K562 (cell line): ENCODE data around the gene ATPAF2. TPM values are rescaled to one million over a fixed set of nuclear protein-coding genes. Genes with fewer than 3 reads are reported as not detected.

ENCODE experiments used
- ATF7 ChIP-seq: fragments of 450-650 bp; IDR thresholded peaks from 2 replicates; pipeline ENCODE4 v1.7.1; 2014; ENCODE audit warnings: mild to moderate bottlenecking, moderate library complexity
- C11orf30 ChIP-seq: fragments of 450-650 bp; IDR thresholded peaks from 2 replicates; pipeline ENCODE4 v1.6.1; 2016; ENCODE audit warnings: low read depth, mild to moderate bottlenecking
- ELF2 ChIP-seq: fragments of 250-450 bp; sonication (Bioruptor Pico); IDR thresholded peaks from 2 replicates; pipeline ENCODE4 v1.5.0; 2021; ENCODE audit warnings: mild to moderate bottlenecking
- FOXP1 ChIP-seq: sonication (generic); formaldehyde crosslinking; IDR thresholded peaks from 2 replicates; pipeline ENCODE4 v1.8.0; 2022; ENCODE audit warnings: mild to moderate bottlenecking, missing genetic modification reagents
- HNRNPL ChIP-seq: fragments of 200-400 bp; formaldehyde crosslinking; IDR thresholded peaks from 2 replicates; pipeline ENCODE4 v1.6.1; 2017; ENCODE audit warnings: low read depth, mild to moderate bottlenecking, low read length
- KHSRP ChIP-seq: fragments of 450-650 bp; IDR thresholded peaks from 2 replicates; pipeline ENCODE4 v1.6.1; 2017
- NCOA6 ChIP-seq: fragments of 450-650 bp; IDR thresholded peaks from 2 replicates; pipeline ENCODE4 v1.6.1; 2017; ENCODE audit warnings: mild to moderate bottlenecking
- NR3C1 ChIP-seq: sonication (generic); formaldehyde crosslinking; IDR thresholded peaks from 2 replicates; pipeline ENCODE4 v1.8.1; 2022; ENCODE audit warnings: missing genetic modification reagents
- OTX1 ChIP-seq: fragments of 450-650 bp; formaldehyde crosslinking; IDR thresholded peaks from 2 replicates; pipeline ENCODE4 v1.4.0; 2022; ENCODE audit warnings: mild to moderate bottlenecking
- PHF20 ChIP-seq: fragments of 450-650 bp; IDR thresholded peaks from 2 replicates; pipeline ENCODE4 v1.6.1; 2018; ENCODE audit not compliant: partially characterized antibody
- RBM25 ChIP-seq: fragments of 200-400 bp; formaldehyde crosslinking; IDR thresholded peaks from 2 replicates; pipeline ENCODE4 v1.6.1; 2018; ENCODE audit warnings: low read length, low read depth, moderate library complexity; ENCODE audit not compliant: severe bottlenecking
- RFX1 ChIP-seq: fragments of 450-650 bp; IDR thresholded peaks from 2 replicates; pipeline ENCODE4 v1.6.1; 2016; ENCODE audit warnings: mild to moderate bottlenecking, moderate library complexity
- SRF ChIP-seq, 2 experiments: fragments of 250-450, 450-650 bp in 1 of 2; sonication (Bioruptor Pico) in 1 of 2; sonication (generic) in 1 of 2; formaldehyde crosslinking; IDR thresholded peaks; 2 replicates each; pipeline versions ENCODE4 v1.5.0 to v1.5.1; 2020 to 2022; ENCODE audit warnings: mild to moderate bottlenecking in 1 of 2, missing genetic modification reagents in 1 of 2
- STAT5A ChIP-seq: IDR thresholded peaks from 2 replicates; pipeline ENCODE4 v1.6.1; 2012; ENCODE audit warnings: low read length, inconsistent platforms, borderline replicate concordance
- TEAD1 ChIP-seq, 2 experiments: fragments of 450-650 bp in 1 of 2; sonication (generic) in 1 of 2; formaldehyde crosslinking; IDR thresholded peaks; 2 replicates each; pipeline versions ENCODE4 v1.4.0 to v1.8.0; 2020 to 2022; ENCODE audit warnings: mild to moderate bottlenecking in 2 of 2, missing genetic modification reagents in 1 of 2
- YY1 ChIP-seq, 3 experiments: IDR thresholded peaks; 2 replicates each; pipeline ENCODE4 v1.6.1; 2011; ENCODE audit warnings: low read length in 2 of 3, mild to moderate bottlenecking in 2 of 3, moderate library complexity in 2 of 3, borderline replicate concordance in 1 of 3, control low read depth in 1 of 3, low read depth in 1 of 3; ENCODE audit not compliant: insufficient read depth in 3 of 3, insufficient replicate concordance in 2 of 3, control insufficient read depth in 1 of 3, insufficient read length in 1 of 3; ENCODE audit errors: extremely low read depth in 1 of 3
- ZNF124 ChIP-seq: sonication (generic); formaldehyde crosslinking; IDR thresholded peaks from 2 replicates; pipeline ENCODE4 v1.8.1; 2022; ENCODE audit warnings: missing genetic modification reagents
- ZNF143 ChIP-seq: sonication (generic); formaldehyde crosslinking; IDR thresholded peaks from 2 replicates; pipeline ENCODE4 v1.9.0; 2022; ENCODE audit warnings: mild to moderate bottlenecking, missing genetic modification reagents
- ZNF197 ChIP-seq: fragments of 200-800 bp; sonication (Bioruptor generic); IDR thresholded peaks from 2 replicates; pipeline ENCODE4 v1.6.1; 2016; ENCODE audit warnings: low read depth, missing genetic modification characterization, missing compliant biosample characterization
- ZNF3 ChIP-seq: fragments of 250-450 bp; sonication (Bioruptor Pico); IDR thresholded peaks from 2 replicates; pipeline ENCODE4 v1.5.0; 2021; ENCODE audit warnings: mild to moderate bottlenecking, moderate library complexity
- ZNF408 ChIP-seq: fragments of 250-450 bp; sonication (Bioruptor Pico); IDR thresholded peaks from 2 replicates; pipeline ENCODE4 v1.4.0; 2020; ENCODE audit warnings: low read depth, mild to moderate bottlenecking, moderate library complexity
- polyA plus RNA-seq, 8 experiments: library from polyadenylated mRNA; depleted of rRNA in 4 of 8; stranded (reverse) in 5 of 8; unstranded in 3 of 8; fragments of >200 nt; fragmentation: Nextera tagmentation in 2 of 8; fragmentation: Illumina TruSeq in 1 of 8; extraction: Ambion mirVana in 2 of 8; extraction: Trizol in 1 of 8; gene quantifications; 2 replicates each; pipeline versions ENCODE4 v1.2.1 to v1.2.3, GENCODE V29; 2011 to 2014; ENCODE audit warnings: inconsistent platforms in 1 of 8, missing spikeins in 1 of 8
- total RNA-seq, 7 experiments: library from RNA; depleted of rRNA in 6 of 7; stranded (reverse); fragments of >200 nt in 6 of 7; fragmentation: Illumina TruSeq in 2 of 7; extraction: Trizol in 2 of 7; gene quantifications; 2 replicates each; pipeline versions ENCODE4 v1.2.1 to v1.2.3, GENCODE V29; 2011 to 2021; ENCODE audit warnings: low replicate concordance in 1 of 7
- TF ChIP-seq, protein P1 (sequence below): IDR thresholded peaks from 2 replicates; pipeline ENCODE4 v1.6.1; 2012; ENCODE audit warnings: low read depth, low read length, improper control_type of control experiment, borderline replicate concordance
- TF ChIP-seq, protein P2 (sequence below): fragments of 450-650 bp; IDR thresholded peaks from 2 replicates; pipeline ENCODE4 v1.6.1; 2016
- TF ChIP-seq, protein P3 (sequence below): IDR thresholded peaks from 2 replicates; pipeline ENCODE4 v1.6.1; 2011; ENCODE audit not compliant: insufficient read length; ENCODE audit errors: extremely low read depth
- TF ChIP-seq, protein P4 (sequence below): sonication (generic); IDR thresholded peaks from 2 replicates; pipeline ENCODE4 v1.6.1; 2016

The ATPAF2 gene
- total and polyA plus RNA-seq, 9 of the 15 experiments (the other 6 are each of a cell fraction or from before 2014, with no cell fraction given): 2.1 to 19.2 (median 11.3) TPM

GRCh38 chr17:17972126-17972951 is 66.6 kb downstream of the ATPAF2 start, which contains the start of the genes DRC3 and TOM1L2 (continued):
- TF ChIP-seq, protein P1, sequence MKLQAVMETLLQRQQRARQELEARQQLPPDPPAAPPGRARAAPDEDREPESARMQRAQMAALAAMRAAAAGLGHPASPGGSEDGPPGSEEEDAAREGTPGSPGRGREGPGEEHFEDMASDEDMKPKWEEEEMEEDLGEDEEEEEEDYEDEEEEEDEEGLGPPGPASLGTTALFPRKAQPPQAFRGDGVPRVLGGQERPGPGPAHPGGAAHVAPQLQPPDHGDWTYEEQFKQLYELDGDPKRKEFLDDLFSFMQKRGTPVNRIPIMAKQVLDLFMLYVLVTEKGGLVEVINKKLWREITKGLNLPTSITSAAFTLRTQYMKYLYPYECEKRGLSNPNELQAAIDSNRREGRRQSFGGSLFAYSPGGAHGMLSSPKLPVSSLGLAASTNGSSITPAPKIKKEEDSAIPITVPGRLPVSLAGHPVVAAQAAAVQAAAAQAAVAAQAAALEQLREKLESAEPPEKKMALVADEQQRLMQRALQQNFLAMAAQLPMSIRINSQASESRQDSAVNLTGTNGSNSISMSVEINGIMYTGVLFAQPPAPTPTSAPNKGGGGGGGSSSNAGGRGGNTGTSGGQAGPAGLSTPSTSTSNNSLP: peak; percentile 100
- TF ChIP-seq, protein P2, sequence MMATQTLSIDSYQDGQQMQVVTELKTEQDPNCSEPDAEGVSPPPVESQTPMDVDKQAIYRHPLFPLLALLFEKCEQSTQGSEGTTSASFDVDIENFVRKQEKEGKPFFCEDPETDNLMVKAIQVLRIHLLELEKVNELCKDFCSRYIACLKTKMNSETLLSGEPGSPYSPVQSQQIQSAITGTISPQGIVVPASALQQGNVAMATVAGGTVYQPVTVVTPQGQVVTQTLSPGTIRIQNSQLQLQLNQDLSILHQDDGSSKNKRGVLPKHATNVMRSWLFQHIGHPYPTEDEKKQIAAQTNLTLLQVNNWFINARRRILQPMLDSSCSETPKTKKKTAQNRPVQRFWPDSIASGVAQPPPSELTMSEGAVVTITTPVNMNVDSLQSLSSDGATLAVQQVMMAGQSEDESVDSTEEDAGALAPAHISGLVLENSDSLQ: peak; percentile 100
- TF ChIP-seq ATF7: peak; percentile 94
- TF ChIP-seq ZNF408 (CRISPR knock-in tag): no peak
- TF ChIP-seq RBM25: peak; percentile 98
- no peak for TF ChIP-seq ZNF3 (CRISPR knock-in tag)
- TF ChIP-seq SRF (CRISPR knock-in tag; IDR thresholded peaks at IDR 0.05): no peak; a peak in 1 of 4 replicates
- TF ChIP-seq OTX1: no peak
- TF ChIP-seq STAT5A: no peak
- peak; percentile 58; the same call in 1 of the 2 replicates for TF ChIP-seq ELF2
- TF ChIP-seq PHF20: peak; percentile 27
- no peak for TF ChIP-seq NCOA6
- TF ChIP-seq NR3C1 (CRISPR knock-in tag): no peak
- TF ChIP-seq, protein P3, sequence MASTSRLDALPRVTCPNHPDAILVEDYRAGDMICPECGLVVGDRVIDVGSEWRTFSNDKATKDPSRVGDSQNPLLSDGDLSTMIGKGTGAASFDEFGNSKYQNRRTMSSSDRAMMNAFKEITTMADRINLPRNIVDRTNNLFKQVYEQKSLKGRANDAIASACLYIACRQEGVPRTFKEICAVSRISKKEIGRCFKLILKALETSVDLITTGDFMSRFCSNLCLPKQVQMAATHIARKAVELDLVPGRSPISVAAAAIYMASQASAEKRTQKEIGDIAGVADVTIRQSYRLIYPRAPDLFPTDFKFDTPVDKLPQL: no peak
- TF ChIP-seq FOXP1 (CRISPR knock-in tag): peak; percentile 70
- TF ChIP-seq ZNF143 (CRISPR knock-in tag): no peak
- no peak; the same call in none of the 2 replicates for TF ChIP-seq HNRNPL
- peak; percentile 45 for TF ChIP-seq C11orf30
- TF ChIP-seq KHSRP: no peak
- no peak for TF ChIP-seq ZNF124
- peak; percentile 97 for TF ChIP-seq RFX1
- TF ChIP-seq, protein P4, sequence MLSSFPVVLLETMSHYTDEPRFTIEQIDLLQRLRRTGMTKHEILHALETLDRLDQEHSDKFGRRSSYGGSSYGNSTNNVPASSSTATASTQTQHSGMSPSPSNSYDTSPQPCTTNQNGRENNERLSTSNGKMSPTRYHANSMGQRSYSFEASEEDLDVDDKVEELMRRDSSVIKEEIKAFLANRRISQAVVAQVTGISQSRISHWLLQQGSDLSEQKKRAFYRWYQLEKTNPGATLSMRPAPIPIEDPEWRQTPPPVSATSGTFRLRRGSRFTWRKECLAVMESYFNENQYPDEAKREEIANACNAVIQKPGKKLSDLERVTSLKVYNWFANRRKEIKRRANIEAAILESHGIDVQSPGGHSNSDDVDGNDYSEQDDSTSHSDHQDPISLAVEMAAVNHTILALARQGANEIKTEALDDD: no peak
- peak; percentile 26 to 27; a peak in 1 of 4 replicates for TF ChIP-seq TEAD1 (CRISPR knock-in tag; IDR thresholded peaks at IDR 0.05)
- TF ChIP-seq ZNF197 (CRISPR knock-in tag): no peak
- peak in 1 of 3 experiments; percentile 3 for TF ChIP-seq YY1 (IDR thresholded peaks at IDR 0.05; ENCODE audit: borderline replicate concordance in 1 of 3, control insufficient read depth in 1 of 3, extremely low read depth in 1 of 3, insufficient read depth in 3 of 3, insufficient read length in 1 of 3, insufficient replicate concordance in 2 of 3, low read depth in 1 of 3, low read length in 2 of 3)
